DMS153 (cell line): ENCODE data around the gene RNF183.

Experiments used
- DNase-seq: peaks from one replicate; lab custom pipeline; 2025; lab: John Stamatoyannopoulos, UW

The RNF183 gene

GRCh38 chr9:113302792-113303418 lies at the start of gene RNF183:
RNF183 (minus strand) TSS chr9:113303376; CDS start chr9:113298184, 5,192 bp downstream.
- DNase-seq: no peak

- no peak for DNase-seq
These were observed 49.2 kb upstream of the RNF183 start for GRCh38 chr9:113352411-113352810.

GRCh38 chr9:113352006-113352405 lies 48.8 kb upstream of the RNF183 start:
- no peak for DNase-seq

GRCh38 chr9:113350937-113351336 lies 47.8 kb upstream of the RNF183 start:
- DNase-seq: no peak

GRCh38 chr9:113350107-113350661 lies 47.0 kb upstream of the RNF183 start:
- no peak for DNase-seq

- no peak for DNase-seq
These were observed 46.4 kb upstream of the RNF183 start, which contains the start of gene BSPRY for GRCh38 chr9:113349445-113350094. BSPRY (plus strand) TSS chr9:113349541; CDS start chr9:113349580, 39 bp downstream.

- DNase-seq: no peak
These were observed 45.9 kb upstream of the RNF183 start for GRCh38 chr9:113349066-113349444.

- DNase-seq: no peak
These were observed 45.3 kb upstream of the RNF183 start for GRCh38 chr9:113348437-113348836.

- DNase-seq: no peak
These were observed 42.5 kb upstream of the RNF183 start for GRCh38 chr9:113345671-113346070.

- DNase-seq: no peak
These were observed 42.0 kb upstream of the RNF183 start for GRCh38 chr9:113345190-113345589.

- peak; percentile 98 for DNase-seq
These were observed 40.6 kb upstream of the RNF183 start for GRCh38 chr9:113343732-113344231.

GRCh38 chr9:113341712-113342410 lies 38.7 kb upstream of the RNF183 start:
- DNase-seq: no peak

GRCh38 chr9:113340011-113340699 lies 37.0 kb upstream of the RNF183 start, which contains the start of gene WDR31:
WDR31 (minus strand) TSS chr9:113340275; CDS start chr9:113332022, 8,253 bp downstream.
- DNase-seq: peak; percentile 77

- DNase-seq: no peak
These were observed 34.5 kb upstream of the RNF183 start for GRCh38 chr9:113337714-113338113.

- no peak for DNase-seq
These were observed 28.6 kb upstream of the RNF183 start for GRCh38 chr9:113331780-113332179.

- DNase-seq: no peak
These were observed 25.0 kb upstream of the RNF183 start for GRCh38 chr9:113328045-113328782.

GRCh38 chr9:113326230-113326629 lies 23.1 kb upstream of the RNF183 start:
- DNase-seq: no peak

- DNase-seq: no peak
These were observed 19.5 kb upstream of the RNF183 start for GRCh38 chr9:113322671-113323070.

- DNase-seq: no peak
These were observed 16.9 kb upstream of the RNF183 start for GRCh38 chr9:113320051-113320450.

- no peak for DNase-seq
These were observed 15.9 kb upstream of the RNF183 start for GRCh38 chr9:113319054-113319453.

- no peak for DNase-seq
These were observed 14.6 kb upstream of the RNF183 start for GRCh38 chr9:113317777-113318176.
